Cortex of kidney (tissue), 1 donor: ENCODE measurements around the gene ZNF624.
"Not testable (repeated sequence)": the region's sequence is repeated elsewhere in the genome, so short reads cannot be mapped to it uniquely, and the experiment has no call there.

Source experiments
- DNase-seq: peaks from one replicate; lab custom pipeline; 2025; lab: John Stamatoyannopoulos, UW

Gene ZNF624

DNA sequence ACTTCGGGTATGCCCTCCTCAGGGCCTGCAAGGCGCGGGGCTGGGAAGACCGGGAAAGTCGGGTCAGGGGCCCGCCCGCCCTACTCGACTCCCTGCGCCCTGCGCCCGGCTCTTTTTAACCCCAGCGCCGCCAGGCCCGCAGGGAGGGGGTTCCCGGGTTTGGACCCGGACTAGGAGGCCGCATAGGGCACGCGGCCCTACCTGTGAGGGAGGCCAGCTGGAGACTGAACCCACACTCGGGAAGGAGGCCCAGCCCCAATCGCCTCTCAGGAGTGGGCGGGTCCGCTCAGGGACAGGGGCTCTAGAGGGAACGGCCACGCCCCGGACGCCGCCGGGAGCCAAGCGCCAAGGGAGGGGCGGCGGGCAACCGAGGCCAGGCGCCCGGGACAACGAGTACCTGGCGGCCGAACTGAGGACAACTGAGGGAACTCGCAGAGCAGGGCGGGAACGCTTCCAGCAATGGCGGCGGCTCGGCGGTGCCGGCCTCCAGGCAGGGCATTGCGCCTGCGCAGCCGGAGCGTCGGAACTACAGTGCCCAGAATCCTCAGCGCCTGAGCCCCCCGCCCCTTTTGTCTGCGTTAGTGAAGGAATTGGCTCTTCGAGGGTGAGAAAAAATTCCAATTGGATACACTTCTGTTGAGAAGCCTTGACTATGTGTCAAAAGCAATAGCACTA, at the start of gene ZNF624:
Gene ZNF624 (minus strand): TSS at position 484 of the 675 bp plus-strand sequence.
- peak; percentile 74 for DNase-seq

DNA sequence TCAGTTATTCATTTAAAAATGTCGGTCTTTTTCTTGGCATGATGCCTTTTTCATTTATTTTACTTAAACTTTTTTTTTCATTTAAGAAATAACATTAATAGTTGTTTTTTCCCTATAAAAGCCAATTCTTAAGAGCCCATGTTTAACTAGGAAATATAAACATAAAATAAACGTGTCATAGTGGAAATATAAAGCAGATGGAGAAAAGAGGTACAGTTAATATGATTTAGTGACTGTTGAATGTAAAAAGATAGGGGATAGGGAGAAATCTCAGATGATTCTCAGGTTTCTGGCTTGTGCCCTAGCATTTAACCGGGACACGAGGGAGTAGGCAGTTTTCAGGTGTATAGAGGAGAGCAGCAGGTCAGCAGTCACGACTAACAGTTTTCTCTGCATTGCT, 44.0 kb upstream of the ZNF624 start:
- not testable (repeated sequence) for DNase-seq

- DNase-seq: not testable (repeated sequence)
Observed at GRCh38 chr17:16690447-16690846, 36.8 kb upstream of the ZNF624 start.

DNA sequence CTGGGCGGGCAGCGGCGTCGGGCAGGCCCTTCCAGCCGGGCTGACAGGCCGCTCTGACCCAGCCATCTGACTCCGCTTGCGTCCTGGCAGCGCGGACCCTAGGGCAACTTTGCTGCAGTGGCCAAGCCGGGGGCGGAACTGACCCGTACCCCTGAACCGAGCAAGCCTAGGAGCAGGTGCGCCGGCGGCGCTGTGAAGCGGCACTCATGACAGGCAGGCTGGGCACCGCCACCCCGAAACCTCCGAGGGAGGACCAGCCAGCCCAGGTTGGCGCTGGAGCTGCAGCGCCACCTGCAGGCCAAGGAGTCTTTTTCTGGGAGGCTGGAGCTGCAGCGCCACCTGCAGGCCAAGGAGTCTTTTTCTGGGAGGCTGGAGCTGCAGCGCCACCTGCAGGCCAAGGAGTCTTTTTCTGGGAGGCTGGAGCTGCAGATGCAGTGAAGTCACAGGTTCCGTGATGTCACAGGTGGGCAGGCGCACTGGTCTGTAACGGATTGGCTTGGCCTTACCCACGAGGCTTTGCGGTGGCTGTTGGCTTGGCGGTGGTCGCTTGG, 36.2 kb upstream of the ZNF624 start, which contains the start of gene CCDC144A:
Gene CCDC144A (plus strand): TSS at position 511 of the 551 bp plus-strand sequence. CDS start 160 bp downstream, outside the sequence.
- DNase-seq: not testable (repeated sequence)

DNA sequence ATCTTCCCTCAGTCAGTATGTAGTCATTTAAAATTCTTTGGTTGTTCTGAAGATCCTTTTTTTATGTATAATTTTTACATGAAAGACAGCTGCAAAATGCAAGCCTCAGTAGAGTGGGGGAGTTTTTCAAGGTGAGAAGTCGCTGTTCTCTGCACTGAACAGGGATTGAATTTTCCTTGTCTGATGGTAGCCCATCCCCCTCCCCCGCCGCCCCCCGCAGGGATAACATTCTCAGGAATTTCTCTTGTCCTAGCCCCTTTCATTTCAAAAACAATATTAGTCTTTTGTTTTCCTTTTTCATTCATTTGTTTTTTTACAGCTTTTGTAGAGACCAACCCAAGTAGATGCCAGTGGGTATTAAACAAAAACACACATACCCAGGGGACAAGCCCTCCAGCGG, 33.5 kb upstream of the ZNF624 start:
- not testable (repeated sequence) for DNase-seq

GRCh38 chr17:16686019-16686418, 32.4 kb upstream of the ZNF624 start:
- DNase-seq: not testable (repeated sequence)

GRCh38 chr17:16683290-16684138, 29.9 kb upstream of the ZNF624 start:
- not testable (repeated sequence) for DNase-seq

- no peak for DNase-seq
Observed at GRCh38 chr17:16676676-16677268, 23.1 kb upstream of the ZNF624 start.

DNA sequence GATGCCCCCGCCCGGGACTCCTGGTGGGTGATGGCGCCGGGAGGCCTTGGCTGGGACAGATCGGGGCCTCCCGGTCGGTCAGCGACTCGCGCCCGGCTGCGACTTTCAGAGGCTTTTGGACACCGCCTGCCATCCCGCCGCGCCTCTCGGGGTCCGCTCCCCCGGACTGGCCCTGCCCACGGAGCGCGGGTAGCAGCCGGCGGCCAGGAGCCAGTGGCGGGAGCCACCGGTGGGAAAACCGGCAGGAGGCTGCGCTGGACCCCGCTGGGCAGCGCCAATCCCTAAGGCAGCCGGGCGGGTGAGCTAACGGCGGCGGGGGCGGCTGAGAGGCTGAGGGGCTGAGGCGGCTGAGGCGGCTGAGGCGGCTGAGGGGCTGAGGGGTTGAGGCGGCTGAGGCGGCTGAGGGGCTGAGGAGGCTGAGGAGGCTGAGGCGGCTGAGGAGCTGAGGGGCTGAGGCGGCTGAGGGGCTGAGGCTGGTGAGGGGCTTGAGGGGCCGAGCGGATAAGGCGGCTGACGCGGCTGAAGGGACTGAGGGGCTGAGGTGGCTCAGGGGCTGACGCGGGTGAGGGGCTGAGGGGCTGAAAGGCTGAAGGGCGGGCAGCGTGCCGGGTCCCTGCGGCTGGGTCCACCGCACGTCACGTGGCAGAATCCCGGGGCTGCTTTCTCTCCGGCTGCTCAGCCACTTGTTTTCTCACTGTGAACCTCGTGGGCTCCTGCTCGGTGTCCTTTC, 13.4 kb upstream of the ZNF624 start:
- not testable (repeated sequence) for DNase-seq

DNA sequence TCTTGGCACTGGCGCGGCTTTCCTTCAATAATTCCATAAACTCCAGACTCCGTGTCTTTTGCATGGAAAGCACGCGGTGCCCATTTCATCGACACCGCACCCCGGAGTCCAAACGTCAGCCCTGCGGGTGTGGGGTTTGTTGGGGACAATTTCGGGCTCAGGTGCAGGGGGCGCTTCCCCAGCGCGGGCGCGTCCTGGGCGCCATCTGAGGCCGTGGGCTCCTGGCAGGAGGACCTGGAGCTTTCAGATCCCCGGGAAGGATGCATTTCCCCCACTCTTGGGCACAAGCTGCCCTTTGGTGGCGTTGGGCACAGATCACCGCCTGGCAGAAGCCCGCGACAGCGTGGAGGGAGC, 12.9 kb upstream of the ZNF624 start:
- not testable (repeated sequence) for DNase-seq

DNA sequence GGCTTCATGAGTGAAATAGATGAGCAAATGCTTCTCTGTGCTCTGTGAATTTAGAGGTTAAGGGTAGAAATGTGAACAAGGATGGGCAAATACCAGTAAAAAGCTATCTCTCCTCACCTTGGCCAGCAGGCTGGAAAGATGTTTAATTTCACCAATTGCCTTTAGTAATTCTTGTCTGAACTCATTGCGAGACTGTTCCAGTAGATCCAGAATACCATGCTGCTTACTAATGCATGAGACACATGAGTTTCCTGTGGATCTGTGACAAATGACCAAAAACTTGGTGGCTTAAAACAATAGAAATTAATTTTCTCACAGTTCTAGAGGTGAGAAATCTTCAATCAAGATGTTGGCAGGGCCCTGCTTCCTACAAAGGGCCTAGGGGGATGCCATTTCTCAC, 9.3 kb upstream of the ZNF624 start:
- DNase-seq: no peak

GRCh38 chr17:16661217-16661616, 7.6 kb upstream of the ZNF624 start:
- no peak for DNase-seq

GRCh38 chr17:16652847-16653366, 743 bp downstream of the ZNF624 start:
- DNase-seq: no peak

- no peak for DNase-seq
Observed at GRCh38 chr17:16652252-16652651, 1.4 kb downstream of the ZNF624 start.

DNA sequence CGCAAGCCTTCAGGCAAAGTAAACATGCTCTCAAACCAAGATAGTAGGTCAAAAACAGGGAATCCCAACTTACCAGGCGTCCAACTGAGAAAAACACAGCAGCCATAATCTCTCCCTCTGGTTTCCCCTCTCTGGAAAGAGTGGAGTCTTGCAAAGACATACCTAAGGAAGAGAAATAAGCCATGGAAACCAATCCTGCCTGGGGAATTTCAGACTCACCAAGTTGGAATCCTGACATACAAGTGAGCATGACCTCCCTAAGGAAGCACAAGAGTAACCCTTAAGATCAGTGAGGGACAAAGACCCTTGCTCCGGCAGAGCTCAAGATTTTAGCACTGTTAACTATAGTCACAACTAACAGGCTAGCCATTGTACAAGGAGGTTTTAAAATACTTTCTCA, 4.1 kb downstream of the ZNF624 start:
- DNase-seq: no peak

GRCh38 chr17:16639438-16639837, 14.2 kb downstream of the ZNF624 start:
- DNase-seq: no peak

GRCh38 chr17:16623282-16623681, 30.4 kb downstream of the ZNF624 start:
- DNase-seq: no peak

DNA sequence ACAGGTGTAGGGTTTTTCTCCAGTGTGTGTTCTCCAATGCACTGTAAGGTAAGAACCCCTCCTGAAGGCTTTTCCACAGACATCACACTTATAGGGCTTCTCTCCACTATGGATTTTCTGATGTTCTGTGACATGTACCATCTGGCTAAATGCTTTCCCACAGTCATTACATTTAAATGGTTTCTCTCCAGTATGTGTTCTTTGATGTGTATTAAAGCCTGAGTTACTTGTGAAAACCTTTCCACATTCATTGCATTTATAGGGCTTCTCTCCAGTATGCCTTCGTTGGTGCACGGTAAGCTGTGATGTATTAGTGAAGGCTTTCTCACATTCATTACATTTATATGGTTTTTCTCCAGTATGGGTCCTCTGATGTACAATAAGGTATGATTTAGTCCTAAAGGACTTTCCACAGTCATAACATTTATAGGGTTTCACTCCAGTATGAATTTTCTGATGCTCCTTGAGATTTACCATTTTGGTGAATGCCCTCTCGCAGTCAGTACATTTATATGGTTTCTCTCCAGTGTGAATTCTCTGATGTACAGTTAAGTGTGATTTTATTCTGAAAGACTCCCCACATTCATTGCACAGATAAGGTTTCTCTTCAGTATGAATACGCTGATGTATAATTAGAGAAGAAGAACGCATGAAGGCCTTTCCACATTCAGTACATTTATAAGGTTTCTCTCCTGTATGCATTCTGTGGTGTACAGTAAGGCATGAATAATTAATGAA, 30.9 kb downstream of the ZNF624 start:
- no peak for DNase-seq

DNA sequence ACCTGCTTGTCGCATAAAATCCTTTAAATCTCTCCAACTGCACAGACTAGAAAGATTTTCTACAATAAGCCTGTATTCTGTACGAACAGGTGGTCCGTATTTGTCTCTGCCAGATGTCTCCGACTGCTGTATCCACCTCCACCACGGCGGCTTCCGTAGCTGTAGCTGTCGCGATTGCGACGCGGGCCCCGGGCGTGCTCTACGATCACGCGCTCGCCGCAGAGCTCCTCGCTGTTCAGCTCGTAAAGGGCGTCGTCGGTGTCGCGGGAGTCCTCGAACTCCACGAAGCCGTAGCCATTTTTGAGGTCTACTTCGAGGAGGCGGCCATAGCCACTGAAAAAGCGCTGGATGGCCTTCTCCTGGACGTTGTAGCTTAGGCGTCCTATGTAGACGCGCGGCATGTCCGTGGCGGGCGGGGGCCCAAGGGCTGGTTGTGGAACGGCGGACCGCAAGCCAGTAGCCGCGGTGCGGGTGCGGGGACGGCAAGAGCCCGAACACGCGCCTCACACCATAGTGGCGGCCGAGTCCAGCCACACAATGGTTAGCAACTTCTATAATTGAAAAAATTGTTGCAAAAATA, 36.1 kb downstream of the ZNF624 start:
- DNase-seq: no peak

- no peak for DNase-seq
Observed at GRCh38 chr17:16599537-16599936, 54.1 kb downstream of the ZNF624 start.
